Cardiac muscle cell (in vitro differentiated cells and primary cell): Measurements from ENCODE around the gene ALKBH1. TPM values are rescaled to one million over a fixed set of nuclear protein-coding genes. Genes with fewer than 3 reads are reported as not detected.
"Not testable (repeated sequence)": the region's sequence is repeated elsewhere in the genome, so short reads cannot be mapped to it uniquely, and the experiment has no call there.

Experiments
- DNase-seq, 2 donors: peaks; one replicate each; pipeline versions ENCODE4 v3.0.0 to v3.0.0-alpha.2; 2010 to 2017; ENCODE audit warnings: low read depth in 1 of 2, low spot score in 1 of 2
- H3K27ac ChIP-seq: fragments of 200-600 bp; sonication (generic); 2 replicates; pipeline ENCODE4 v1.5.1; 2016
- H3K27me3 ChIP-seq: fragments of 200-600 bp; sonication (generic); 2 replicates; pipeline ENCODE4 v1.6.0; 2016; ENCODE audit warnings: control low read depth
- H3K36me3 ChIP-seq: fragments of 200-600 bp; sonication (generic); 2 replicates; pipeline ENCODE4 v1.5.1; 2016; ENCODE audit warnings: control low read depth
- H3K4me1 ChIP-seq: fragments of 200-600 bp; sonication (generic); 2 replicates; pipeline ENCODE4 v1.8.1; 2017; ENCODE audit warnings: low read depth, mild to moderate bottlenecking, mixed run types
- H3K4me3 ChIP-seq: fragments of 200-600 bp; sonication (generic); 2 replicates; pipeline ENCODE4 v1.5.1; 2016; ENCODE audit warnings: mild to moderate bottlenecking
- H3K9me3 ChIP-seq: fragments of 200-600 bp; sonication (generic); 2 replicates; pipeline ENCODE4 v1.5.1; 2017; ENCODE audit warnings: low read depth, mild to moderate bottlenecking, control low read depth
- CTCF ChIP-seq: IDR thresholded peaks from 2 replicates; pipeline ENCODE4 v1.5.1; 2012; ENCODE audit warnings: low read depth, mild to moderate bottlenecking, low read length
- polyA plus RNA-seq: library from polyadenylated mRNA; unstranded; fragments of >200 nt; fragmentation: Nextera tagmentation; extraction: Ambion mirVana; gene quantifications from 2 replicates; pipeline ENCODE4 v1.2.1, GENCODE V29; 2016
- total RNA-seq: library from RNA; depleted of rRNA; stranded (reverse); fragments of >200 nt; gene quantifications from 2 replicates; pipeline ENCODE4 v1.2.3, GENCODE V29; 2016

Gene ALKBH1, protein sequence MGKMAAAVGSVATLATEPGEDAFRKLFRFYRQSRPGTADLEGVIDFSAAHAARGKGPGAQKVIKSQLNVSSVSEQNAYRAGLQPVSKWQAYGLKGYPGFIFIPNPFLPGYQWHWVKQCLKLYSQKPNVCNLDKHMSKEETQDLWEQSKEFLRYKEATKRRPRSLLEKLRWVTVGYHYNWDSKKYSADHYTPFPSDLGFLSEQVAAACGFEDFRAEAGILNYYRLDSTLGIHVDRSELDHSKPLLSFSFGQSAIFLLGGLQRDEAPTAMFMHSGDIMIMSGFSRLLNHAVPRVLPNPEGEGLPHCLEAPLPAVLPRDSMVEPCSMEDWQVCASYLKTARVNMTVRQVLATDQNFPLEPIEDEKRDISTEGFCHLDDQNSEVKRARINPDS
- total RNA-seq (8.6 and 11.7 TPM in 2 replicates), polyA plus RNA-seq (14.5 and 14.6 TPM in 2 replicates)

- Histone ChIP-seq H3K36me3 (peaks cover 27% of the 10 kb centered on the region), H3K27ac (peak within 1 kb of the TSS; percentile 57), H3K4me1 (peaks cover 15% of the 10 kb centered on the region), H3K9me3 (no peaks in the 10 kb centered on the region), H3K27me3 (no peaks in the 10 kb centered on the region), H3K4me3 (peak within 1 kb of the TSS; percentile 88)
- DNase-seq = peak; percentile 78 to 92
- no peak for TF ChIP-seq CTCF
These were observed at the start of gene ALKBH1, which contains the start of gene SLIRP for GRCh38 chr14:77707724-77708408. ALKBH1 (minus strand) TSS chr14:77708023; CDS start chr14:77708004, 19 bp downstream. SLIRP (plus strand) TSS chr14:77708103; CDS start chr14:77708112, 9 bp downstream.

- TF ChIP-seq CTCF = no peak
- no peaks in the 10 kb centered on the region for H3K27me3 ChIP-seq
- H3K4me1 ChIP-seq = peaks cover 10% of the 10 kb centered on the region
- H3K4me3 ChIP-seq = no peak overlapping the region
- peak in 1 of 2 donors; percentile 78 for DNase-seq
- H3K27ac ChIP-seq = no peak overlapping the region
- H3K36me3 ChIP-seq = peaks cover 39% of the 10 kb centered on the region
- H3K9me3 ChIP-seq = no peaks in the 10 kb centered on the region
These were observed 45.1 kb upstream of the ALKBH1 start for GRCh38 chr14:77752799-77753516.

DNA sequence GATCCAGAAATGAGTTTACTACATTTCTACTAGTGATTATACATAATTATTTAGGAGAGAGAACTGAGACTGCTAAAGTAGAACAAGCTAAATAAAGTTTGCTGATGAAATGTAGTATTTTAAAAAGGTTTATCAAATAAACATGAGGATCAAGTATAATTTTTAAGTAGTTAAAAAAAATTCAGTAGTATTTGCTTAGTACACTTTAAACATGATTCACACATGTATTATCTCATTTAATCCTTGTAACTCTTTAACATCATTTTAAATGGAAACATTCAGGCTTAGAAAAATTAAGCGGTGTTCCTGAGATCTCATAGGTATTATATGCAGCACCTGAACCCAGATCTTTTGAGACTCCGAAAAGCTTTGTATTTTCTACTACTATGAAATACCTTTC lies 44.4 kb upstream of the ALKBH1 start:
- TF ChIP-seq CTCF = no peak
- DNase-seq = no peak
- H3K36me3 ChIP-seq = peaks cover 39% of the 10 kb centered on the region
- no peak overlapping the region for H3K4me3 ChIP-seq
- H3K9me3 ChIP-seq = no peaks in the 10 kb centered on the region
- peaks cover 10% of the 10 kb centered on the region for H3K4me1 ChIP-seq
- H3K27ac ChIP-seq = no peak overlapping the region
- no peaks in the 10 kb centered on the region for H3K27me3 ChIP-seq

DNA sequence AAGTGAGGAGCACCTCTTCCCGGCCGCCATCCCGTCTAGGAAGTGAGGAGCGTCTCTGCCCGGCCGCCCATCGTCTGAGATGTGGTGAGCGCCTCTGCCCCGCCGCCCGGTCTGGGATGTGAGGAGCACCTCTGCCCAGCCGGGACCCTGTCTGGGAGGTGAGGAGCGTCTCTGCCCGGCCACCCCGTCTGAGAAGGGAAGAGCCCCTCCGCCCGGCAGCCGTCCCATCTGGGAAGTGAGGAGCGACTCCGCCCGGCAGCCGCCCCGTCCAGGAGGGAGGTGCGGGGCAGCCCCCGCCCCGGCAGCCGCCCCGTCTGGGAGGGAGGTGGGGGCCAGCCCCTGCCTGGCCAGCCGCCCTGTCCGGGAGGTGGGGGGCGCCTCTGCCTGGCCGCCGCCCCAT lies 39.6 kb upstream of the ALKBH1 start:
- not testable (repeated sequence) for DNase-seq, H3K4me1 ChIP-seq, H3K27me3 ChIP-seq, H3K4me3 ChIP-seq, H3K27ac ChIP-seq, H3K9me3 ChIP-seq
- peaks cover 38% of the 10 kb centered on the region for H3K36me3 ChIP-seq

GRCh38 chr14:77746064-77746702 lies 38.4 kb upstream of the ALKBH1 start:
- H3K36me3 ChIP-seq = peaks cover 33% of the 10 kb centered on the region
- DNase-seq = no peak
- no peak overlapping the region for H3K27ac ChIP-seq
- no peaks in the 10 kb centered on the region for H3K27me3 ChIP-seq
- no peaks in the 10 kb centered on the region for H3K9me3 ChIP-seq
- no peak for TF ChIP-seq CTCF
- H3K4me1 ChIP-seq = no peaks in the 10 kb centered on the region
- H3K4me3 ChIP-seq = no peak overlapping the region
